ENCODE data around the gene ENTHD1.

DNA sequence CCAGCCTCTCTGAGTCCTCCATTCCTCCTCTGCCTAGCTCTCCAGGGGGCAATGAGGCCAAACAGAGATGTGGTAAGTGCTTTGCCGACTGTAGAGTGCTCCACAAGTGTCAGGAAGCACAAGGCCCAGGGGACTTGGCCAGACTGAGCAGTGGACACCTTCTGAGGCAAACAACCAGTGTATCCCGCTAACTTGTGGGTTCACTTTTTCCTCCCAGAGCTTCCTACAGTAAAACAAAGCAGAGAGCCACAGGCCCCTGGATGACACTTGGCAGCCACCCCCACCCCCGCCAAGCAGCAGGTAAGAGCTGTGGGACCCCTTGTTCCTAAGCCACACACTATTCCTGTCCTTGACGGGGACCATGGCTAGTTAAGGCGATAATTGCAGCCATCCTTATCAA lies 162.1 kb downstream of the ENTHD1 start:
- TF ChIP-seq, protein P1, sequence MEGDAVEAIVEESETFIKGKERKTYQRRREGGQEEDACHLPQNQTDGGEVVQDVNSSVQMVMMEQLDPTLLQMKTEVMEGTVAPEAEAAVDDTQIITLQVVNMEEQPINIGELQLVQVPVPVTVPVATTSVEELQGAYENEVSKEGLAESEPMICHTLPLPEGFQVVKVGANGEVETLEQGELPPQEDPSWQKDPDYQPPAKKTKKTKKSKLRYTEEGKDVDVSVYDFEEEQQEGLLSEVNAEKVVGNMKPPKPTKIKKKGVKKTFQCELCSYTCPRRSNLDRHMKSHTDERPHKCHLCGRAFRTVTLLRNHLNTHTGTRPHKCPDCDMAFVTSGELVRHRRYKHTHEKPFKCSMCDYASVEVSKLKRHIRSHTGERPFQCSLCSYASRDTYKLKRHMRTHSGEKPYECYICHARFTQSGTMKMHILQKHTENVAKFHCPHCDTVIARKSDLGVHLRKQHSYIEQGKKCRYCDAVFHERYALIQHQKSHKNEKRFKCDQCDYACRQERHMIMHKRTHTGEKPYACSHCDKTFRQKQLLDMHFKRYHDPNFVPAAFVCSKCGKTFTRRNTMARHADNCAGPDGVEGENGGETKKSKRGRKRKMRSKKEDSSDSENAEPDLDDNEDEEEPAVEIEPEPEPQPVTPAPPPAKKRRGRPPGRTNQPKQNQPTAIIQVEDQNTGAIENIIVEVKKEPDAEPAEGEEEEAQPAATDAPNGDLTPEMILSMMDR (IDR thresholded peaks at IDR 0.05) = no peak
- no peak for TF ChIP-seq POLR2A (IDR thresholded peaks at IDR 0.05)
